ENCODE results near the gene ERI3. TPM values are rescaled to one million over a fixed set of nuclear protein-coding genes. Genes with fewer than 3 reads are reported as not detected.

The ERI3 gene
- total RNA-seq, 1 experiment from 2014 or later: 74.2 TPM

GRCh38 chr1:44261171-44261817 lies 93.8 kb downstream of the ERI3 start:
- Histone ChIP-seq H2AFZ (ENCODE audit: low read depth, low read length, poor library complexity, severe bottlenecking) (no peak overlapping the region), H3K36me3 (ENCODE audit: control insufficient read depth in 1 of 2, insufficient read depth in 2 of 2, low read length in 2 of 2) (no peaks in the 10 kb centered on the region), H3K9me3 (ENCODE audit: control insufficient read depth in 1 of 2, insufficient read depth in 1 of 2, low read depth in 1 of 2, low read length in 2 of 2) (no peaks in the 10 kb centered on the region), H3K79me2 (ENCODE audit: insufficient read depth, low read length) (no peaks in the 10 kb centered on the region), H3K4me3 (replicated peaks in 1 of 2; ENCODE audit: low read depth in 1 of 2, low read length in 2 of 2) (no peak overlapping the region), H3K9ac (ENCODE audit: low read length) (no peak overlapping the region), H3K27ac (ENCODE audit: low read depth, low read length) (no peak overlapping the region), H4K20me1 (ENCODE audit: insufficient read depth) (no peaks in the 10 kb centered on the region), H3K4me2 (ENCODE audit: low read length) (no peak overlapping the region), H3K27me3 (ENCODE audit: insufficient read depth, low read length) (no peaks in the 10 kb centered on the region), H3K9me2 (ENCODE audit: insufficient read depth) (no peaks in the 10 kb centered on the region), H3K4me1 (ENCODE audit: control insufficient read depth in 1 of 2, insufficient read depth in 2 of 2, low read length in 2 of 2) (no peaks in the 10 kb centered on the region)
- ChIA-PET RAD21 (ENCODE audit: low non-redundant PET in 1 of 2, low total read pairs in 2 of 2, uncharacterized antibody in 2 of 2, unreplicated experiment in 2 of 2) (no interaction called here), POLR2A (no interaction called here), CTCF (no interaction called here)
- no TSS peak for BruUV-seq (replicated peaks)
- intact Hi-C loops (cut with micrococcal nuclease): no loop called here
- no peak for TF ChIP-seq ZFX (IDR thresholded peaks at IDR 0.05)
- no peak for TF ChIP-seq ZBTB33 (IDR thresholded peaks at IDR 0.05; ENCODE audit: extremely low read depth, insufficient replicate concordance, low read length)
- DNase-seq (ENCODE audit: low read depth, low spot score): no peak
- no peak for ATAC-seq

- ChIA-PET CTCF (no interaction called here), POLR2A (no interaction called here), RAD21 (ENCODE audit: low non-redundant PET in 1 of 2, low total read pairs in 2 of 2, uncharacterized antibody in 2 of 2, unreplicated experiment in 2 of 2) (no interaction called here)
- Histone ChIP-seq H3K36me3 (ENCODE audit: control insufficient read depth in 1 of 2, insufficient read depth in 2 of 2, low read length in 2 of 2) (no peaks in the 10 kb centered on the region), H3K79me2 (ENCODE audit: insufficient read depth, low read length) (no peaks in the 10 kb centered on the region), H3K4me1 (ENCODE audit: control insufficient read depth in 1 of 2, insufficient read depth in 2 of 2, low read length in 2 of 2) (no peaks in the 10 kb centered on the region), H3K4me3 (replicated peaks in 1 of 2; ENCODE audit: low read depth in 1 of 2, low read length in 2 of 2) (no peak overlapping the region), H3K27me3 (ENCODE audit: insufficient read depth, low read length) (no peaks in the 10 kb centered on the region), H3K27ac (ENCODE audit: low read depth, low read length) (no peak overlapping the region), H3K9me2 (ENCODE audit: insufficient read depth) (no peaks in the 10 kb centered on the region), H3K9ac (ENCODE audit: low read length) (no peak overlapping the region), H3K4me2 (ENCODE audit: low read length) (no peak overlapping the region), H3K9me3 (ENCODE audit: control insufficient read depth in 1 of 2, insufficient read depth in 1 of 2, low read depth in 1 of 2, low read length in 2 of 2) (no peaks in the 10 kb centered on the region), H2AFZ (ENCODE audit: low read depth, low read length, poor library complexity, severe bottlenecking) (no peak overlapping the region), H4K20me1 (ENCODE audit: insufficient read depth) (no peaks in the 10 kb centered on the region)
- no peak for ATAC-seq
- intact Hi-C loops (cut with micrococcal nuclease): no loop called here
- TF ChIP-seq YY1 (IDR thresholded peaks at IDR 0.05; ENCODE audit: extremely low read depth, insufficient replicate concordance, low read depth, low read length) (no peak), CTCF (IDR thresholded peaks at IDR 0.05 in 2 of 3, conservative IDR thresholded peaks at IDR 0.05 in 1 of 3; ENCODE audit: borderline replicate concordance in 1 of 3, insufficient read depth in 1 of 3, low read depth in 2 of 3, low read length in 2 of 3) (no peak), POLR2A (IDR thresholded peaks at IDR 0.05; ENCODE audit: borderline replicate concordance, extremely low read depth, insufficient read depth, insufficient read length) (no peak), SIN3A (IDR thresholded peaks at IDR 0.05; ENCODE audit: low read depth) (no peak), EGR1 (IDR thresholded peaks at IDR 0.05; ENCODE audit: low read depth) (no peak), ATF3 (IDR thresholded peaks at IDR 0.05) (no peak), POLR2AphosphoS5 (IDR thresholded peaks at IDR 0.05; ENCODE audit: low read depth, low read length) (no peak), CBX3 (IDR thresholded peaks at IDR 0.05; ENCODE audit: low read depth) (no peak), SP1 (IDR thresholded peaks at IDR 0.05; ENCODE audit: low read depth) (no peak), TCF7L2 (IDR thresholded peaks at IDR 0.05; ENCODE audit: borderline replicate concordance, extremely low read depth, insufficient read depth, insufficient read length) (no peak), JUND (IDR thresholded peaks at IDR 0.05) (no peak), ZFX (IDR thresholded peaks at IDR 0.05) (no peak), ELF1 (IDR thresholded peaks at IDR 0.05; ENCODE audit: borderline replicate concordance, low read depth) (no peak), ZBTB33 (IDR thresholded peaks at IDR 0.05; ENCODE audit: extremely low read depth, insufficient replicate concordance, low read length) (no peak)
- no TSS peak for BruUV-seq (replicated peaks)
- DNase-seq (ENCODE audit: low read depth, low spot score): no peak
Measured at GRCh38 chr1:44260792-44261170, 94.3 kb downstream of the ERI3 start.

Measured in HCT116 (cell line).